Hematopoietic multipotent progenitor cell treated with erythropoietin and hydrocortisone succinate and interleukin-3 and kit ligand, for 8 days (in vitro differentiated cells): ENCODE results near the gene ZFHX3.

Experiments used
- DNase-seq: peaks from one replicate; pipeline ENCODE4 v3.0.0-alpha.2; 2015

The ZFHX3 gene

DNA sequence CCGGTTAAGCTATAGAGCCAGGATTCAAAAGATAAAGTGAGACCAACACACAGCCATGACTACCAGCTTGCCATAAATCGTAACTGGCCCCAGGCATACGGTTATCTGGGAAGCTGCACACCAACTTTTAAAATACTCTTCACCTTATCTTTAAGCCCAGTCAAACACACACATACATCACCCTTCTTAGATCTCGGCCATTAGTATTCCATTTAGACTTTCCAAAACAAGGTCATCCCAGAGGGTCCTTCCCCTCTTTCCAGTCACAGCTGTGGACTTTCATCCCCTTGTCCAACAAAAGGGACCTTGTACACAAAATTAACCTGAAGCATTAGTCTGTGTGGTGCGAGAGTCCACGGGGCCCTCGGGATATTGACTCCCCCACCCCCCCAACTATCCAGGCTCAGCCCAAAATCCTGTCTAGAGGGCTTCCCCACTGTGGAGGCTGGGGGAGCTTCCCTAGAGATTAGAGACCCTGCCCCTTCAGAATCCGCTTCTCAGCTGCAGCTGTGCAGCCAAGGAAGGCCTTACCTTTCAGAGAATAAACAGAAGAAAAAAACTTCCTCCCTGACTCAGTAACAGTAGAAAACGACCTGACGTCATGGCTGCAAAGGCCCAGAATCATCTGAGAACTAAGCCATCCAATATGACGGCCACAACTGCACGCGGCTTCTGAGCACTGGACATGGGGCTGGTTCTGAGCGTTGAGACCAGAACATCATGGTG is 9.9 kb downstream of the ZFHX3 start:
- peak; percentile 89 for DNase-seq

DNA sequence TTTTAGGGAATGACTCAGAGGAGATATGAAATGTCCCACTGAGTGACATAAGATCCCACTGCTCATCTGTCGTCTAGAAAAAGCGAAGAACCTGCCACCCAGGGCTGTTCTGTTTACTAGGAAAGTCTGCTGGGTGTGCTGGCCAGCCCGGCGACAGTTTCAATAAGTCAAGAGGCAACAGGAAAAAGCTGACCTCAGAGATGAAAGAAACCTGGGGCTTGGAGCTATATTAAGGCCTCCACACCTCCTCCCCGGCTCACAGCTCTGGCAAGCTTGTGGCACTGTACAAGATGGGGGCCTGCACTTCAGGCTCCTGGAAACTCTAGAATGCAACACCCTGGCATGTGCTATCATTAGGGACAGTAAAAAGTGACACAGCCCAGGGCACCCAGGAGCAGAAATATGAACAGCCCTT is 10.6 kb downstream of the ZFHX3 start:
- no peak for DNase-seq

DNA sequence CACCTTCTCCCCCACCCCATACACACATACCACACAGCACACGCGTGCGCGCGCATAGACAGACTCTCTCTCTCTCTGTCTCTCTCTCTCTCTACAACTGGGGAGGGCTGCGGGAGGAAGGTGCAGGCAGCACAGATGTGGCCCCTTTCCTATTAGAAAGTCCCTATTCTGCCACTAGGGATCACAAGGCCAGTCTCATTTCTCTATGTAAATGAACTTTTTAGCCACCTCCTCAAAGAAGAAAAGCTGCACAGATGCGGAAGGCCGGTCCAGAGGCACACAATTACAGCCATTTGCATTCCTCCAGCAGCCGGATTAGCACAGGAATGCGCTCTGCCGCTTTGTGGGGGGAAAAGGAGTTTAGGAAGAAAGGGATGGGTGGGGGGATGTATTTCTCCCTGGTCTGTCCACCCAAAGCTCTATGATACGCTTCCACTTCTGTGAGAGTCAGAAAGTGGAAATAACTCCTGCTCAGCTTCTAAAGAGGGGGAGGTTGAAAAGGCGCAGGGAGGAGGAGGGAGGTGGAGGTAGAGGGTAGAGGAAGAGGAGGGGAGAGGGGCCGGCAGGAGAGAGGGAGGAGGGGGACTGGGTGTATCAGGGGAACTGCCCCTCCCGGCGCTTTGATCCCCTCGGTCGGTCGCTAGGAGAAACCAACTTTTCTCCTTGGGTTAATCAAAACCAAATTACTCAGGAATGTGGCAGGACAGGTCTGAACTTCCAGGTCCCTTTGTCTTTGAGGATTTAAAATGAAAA is 11.7 kb downstream of the ZFHX3 start:
- DNase-seq: no peak

DNA sequence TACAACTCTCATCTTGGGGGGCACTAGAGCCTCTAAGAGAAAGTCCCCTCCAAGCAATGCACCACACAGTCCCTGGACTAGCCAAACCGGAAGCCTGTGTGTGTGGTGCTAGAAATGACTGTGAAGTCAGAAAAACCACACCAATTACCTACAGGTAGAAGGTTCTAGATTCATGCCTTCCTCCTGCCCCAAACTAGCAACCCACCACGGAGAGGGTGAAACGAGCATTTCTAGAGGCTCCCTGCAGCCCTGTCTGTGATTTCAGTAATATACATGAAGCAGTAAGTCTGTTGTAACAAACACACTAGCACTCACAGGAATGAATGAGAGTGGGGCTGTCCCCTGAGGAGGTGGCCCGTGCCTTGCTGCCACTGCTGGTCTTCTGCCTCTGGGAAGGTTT is 13.6 kb downstream of the ZFHX3 start:
- no peak for DNase-seq

DNA sequence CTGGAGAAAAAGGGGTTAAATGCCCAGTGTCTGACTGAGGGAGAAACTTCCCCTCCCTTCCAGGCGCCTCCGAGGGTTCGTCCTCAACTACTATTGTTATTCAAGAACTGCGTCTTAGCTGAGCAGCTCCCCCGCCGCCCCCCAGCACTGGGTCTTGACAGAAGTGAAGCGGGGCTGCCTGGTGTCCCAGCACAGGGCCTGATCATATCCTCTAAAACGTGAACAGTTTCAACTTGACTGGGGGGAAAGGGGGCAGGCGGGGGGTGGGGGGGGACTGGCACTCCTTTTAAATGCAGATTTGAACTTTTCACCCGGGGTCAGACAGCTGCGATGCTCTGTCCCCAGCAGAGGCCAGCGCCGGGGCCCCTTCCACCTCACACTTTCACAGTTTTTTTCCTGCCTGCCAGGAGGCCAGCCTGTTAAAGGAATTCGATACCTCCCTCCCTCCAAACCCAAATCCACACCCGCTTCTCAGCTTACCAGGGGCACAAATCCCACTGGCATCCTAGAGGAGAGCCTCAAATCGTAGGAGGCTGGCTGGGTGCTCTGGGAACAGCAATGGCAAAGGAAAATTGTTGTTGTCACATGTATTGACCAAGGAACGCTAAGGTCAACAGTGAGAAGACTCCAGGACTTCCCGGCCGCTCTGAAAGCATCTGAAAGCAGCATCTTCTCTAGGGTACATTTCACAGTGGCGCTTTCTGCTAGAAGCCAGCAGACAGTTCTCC is 14.5 kb downstream of the ZFHX3 start:
- no peak for DNase-seq

DNA sequence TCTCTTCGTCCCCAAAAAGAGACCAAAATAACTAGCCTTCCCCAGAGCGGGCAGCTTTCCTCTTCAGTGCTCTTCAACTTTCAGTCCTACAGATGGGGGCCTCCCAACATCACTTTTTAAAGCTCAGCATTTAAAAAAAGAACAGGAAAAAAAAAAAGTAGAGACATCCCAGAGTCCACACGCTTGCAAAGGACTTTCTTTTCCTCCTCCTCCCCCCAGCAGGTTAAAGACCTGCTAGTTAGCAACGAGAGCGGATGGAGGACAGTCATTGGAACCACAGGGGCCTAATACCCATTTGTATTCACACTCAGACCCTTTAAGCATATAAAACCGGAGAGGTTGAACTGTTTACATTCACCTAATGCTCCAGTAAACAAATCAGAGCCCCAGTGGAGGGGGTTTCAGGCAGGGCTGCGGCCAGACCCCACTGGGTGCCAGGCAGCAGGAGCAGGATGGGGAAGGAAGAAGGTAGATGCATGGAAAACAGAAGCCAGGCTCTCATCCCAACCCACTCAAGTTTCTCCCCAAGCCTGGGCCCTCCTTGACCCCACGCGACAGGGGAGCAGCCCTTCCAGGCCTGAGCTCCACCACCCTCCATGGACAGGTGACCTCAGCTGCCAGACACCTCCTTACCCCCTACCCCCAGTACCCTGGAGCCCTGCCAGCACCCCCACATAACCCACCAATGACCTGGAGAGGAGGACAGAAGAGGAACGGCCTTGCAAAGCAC is 15.2 kb downstream of the ZFHX3 start:
- no peak for DNase-seq

DNA sequence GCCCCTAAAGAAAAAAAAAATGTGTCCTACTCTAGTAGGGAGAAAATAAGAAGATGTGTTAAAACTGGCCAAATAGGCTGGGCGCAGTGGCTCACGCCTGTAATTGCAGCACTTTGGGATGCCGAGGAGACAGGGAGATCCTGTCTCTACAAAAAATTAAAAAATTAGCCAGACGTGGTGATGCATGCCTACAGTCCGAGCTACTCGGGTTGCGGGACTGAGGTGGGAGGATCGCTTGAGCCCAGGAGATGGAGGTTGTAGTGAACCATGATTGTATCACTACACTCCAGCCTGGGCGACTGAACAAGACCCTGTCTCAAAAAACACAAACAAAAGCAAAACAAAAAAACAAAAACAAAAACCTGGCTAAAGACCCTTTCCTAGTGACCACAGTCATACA is 15.9 kb downstream of the ZFHX3 start:
- no peak for DNase-seq

DNA sequence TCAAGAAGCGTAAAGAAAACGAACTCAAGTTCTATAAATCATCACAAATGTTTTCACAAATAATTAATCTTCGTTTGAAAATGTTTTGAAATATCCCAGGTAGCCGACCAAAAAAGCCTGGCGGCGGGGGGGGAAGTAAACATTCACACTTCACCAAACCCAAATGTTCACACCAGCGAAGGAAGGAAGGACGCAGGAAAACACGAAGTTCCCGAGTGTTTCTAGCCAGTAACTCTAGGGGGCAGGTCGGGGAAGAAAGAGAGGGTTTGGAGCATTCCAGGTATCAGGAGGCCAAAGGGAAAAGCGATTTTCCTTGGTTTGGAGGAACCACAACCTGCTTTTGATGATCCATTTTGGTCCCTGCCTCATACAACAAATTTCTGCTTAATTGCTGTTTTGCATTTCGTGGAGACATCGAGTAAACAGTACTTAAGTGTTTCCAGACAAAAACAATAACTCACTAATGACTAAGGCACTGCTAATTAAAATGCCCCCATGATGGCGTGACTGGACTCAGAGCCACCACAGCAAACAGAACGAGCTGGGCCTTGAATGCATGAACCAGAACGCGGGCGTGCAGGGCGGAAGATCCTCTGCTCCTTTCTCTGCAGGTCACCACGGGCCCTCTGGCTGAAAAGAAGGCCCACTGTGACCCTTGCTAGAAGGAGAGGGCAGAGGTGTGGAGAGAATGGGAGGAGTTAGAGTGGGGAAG is 16.6 kb downstream of the ZFHX3 start:
- DNase-seq: no peak

DNA sequence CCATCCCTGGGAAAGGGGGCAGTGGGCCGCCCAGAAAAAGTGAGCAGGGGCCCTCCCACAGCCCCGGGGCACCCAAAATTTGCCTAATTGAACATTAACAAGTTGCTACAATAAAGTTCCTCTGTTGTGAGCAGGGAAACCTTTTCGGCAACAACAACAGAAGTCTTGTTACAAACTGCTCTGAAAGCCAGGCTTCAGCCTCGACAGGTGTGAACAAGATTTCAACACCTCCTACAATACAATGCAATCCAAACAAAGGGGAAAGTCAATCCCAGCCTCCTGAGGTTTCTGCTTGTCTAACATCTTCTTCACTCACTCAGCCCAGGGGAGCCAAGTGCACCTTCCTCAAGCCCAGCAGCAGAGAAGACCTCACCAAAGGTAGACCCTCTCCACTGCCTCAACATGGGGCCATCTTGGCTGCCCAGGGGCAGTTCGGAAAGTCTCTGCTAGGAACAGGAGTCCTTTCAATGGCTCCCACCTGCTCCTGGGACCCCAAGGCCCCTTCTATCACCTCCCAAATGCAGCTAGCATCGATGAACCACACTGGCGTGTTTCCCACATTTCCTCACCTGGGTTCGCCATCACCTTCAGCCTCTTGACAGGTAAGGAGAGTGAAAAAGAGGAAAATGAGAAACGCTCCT is 19.1 kb downstream of the ZFHX3 start:
- no peak for DNase-seq

DNA sequence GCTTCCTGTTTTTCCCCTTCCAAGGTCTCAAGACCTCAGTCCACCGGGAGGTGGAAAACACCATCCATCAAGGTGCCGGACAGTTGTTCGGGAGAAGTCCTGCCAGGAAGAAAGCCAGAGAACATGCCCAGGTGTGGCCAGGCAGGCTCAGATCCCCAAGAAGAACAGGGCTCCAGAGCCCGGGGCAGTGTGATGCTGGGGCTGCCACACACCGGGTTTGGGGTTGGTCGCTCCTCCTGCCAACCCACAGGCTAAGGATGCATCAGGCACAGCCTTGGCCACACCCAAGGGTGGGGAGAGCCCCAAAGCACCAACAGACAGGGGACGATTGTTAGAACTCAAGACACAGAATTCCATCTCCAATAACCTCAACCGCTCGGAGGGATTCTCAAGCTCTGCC is 19.7 kb downstream of the ZFHX3 start:
- DNase-seq: no peak

DNA sequence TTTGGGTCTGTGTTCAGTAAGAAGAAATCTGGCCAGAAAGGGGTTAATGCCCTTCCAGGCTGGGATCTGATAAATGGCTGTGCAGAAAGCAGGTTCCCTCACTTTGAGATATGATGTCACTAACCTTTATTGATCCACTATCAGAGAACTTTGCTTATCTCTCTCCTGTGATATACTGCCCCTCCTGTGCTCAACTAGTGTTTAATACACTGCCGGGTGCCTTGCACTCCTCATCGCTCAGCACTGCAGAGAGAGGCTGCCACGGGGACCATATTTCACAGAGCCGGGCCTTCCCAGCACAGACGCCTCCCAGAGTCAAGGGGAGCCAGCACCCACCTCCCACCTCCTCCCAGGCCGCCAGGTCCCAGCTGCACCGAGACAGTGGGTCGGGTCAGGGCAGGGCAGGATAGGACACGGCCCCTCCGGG is 20.2 kb downstream of the ZFHX3 start:
- DNase-seq: no peak

DNA sequence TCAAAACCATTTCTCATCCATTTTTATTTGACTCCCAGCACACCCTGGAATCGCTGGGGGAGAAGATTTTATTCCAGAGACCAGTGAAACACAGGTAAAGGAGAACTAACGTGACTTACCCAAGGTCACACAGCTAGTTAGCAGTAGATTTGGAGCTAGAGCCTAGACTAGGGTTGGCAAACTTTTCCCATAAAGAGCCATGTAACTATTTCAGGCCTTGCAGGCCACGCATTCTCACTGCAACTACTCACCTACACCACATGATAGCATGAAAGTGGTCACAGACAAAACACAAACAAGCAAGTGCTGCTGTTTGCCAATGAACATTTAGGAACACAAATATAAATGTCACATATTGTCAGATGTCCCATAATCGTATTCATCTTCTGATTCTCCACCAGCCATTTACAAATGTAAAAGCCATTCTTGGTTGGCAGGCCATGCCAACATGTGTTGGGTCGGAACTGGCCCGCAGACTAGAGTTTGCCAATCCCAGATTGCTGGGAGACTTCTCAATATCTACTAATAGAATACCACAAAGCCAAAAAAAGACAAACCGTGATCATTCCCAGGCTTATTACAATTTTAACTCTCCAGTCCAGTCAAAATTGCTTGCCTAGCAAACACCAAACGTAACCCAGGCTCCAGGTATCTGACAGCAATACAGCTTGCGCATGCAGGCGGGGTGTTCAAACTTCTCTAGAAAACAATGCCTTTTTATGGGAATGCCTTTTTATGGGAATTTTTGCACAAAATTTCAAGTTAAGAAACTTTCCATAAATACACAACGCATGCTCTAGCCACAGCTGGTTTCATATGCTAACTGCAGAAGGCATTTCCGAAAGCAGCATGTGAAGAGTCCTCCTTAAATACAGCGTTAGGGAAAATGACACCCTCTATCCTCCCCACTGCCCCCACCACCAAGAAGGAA is 20.9 kb downstream of the ZFHX3 start:
- DNase-seq: no peak

DNA sequence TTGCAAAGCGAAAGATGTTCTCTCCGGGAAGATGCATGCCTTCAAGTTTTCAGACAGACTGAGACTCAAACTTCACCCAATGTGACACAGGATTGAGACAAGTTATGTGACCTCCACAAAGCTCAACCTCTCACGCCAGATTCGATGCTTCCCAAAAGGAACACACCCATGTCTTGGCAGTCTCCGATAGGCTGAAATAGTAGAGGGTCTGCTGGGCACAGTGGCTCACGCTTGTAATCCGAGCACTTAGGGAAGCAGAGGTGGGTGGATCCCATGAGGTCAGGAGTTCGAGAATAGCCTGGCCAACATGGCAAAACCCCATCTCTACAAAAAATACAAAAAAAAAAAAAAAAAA is 22.1 kb downstream of the ZFHX3 start:
- DNase-seq: no peak

DNA sequence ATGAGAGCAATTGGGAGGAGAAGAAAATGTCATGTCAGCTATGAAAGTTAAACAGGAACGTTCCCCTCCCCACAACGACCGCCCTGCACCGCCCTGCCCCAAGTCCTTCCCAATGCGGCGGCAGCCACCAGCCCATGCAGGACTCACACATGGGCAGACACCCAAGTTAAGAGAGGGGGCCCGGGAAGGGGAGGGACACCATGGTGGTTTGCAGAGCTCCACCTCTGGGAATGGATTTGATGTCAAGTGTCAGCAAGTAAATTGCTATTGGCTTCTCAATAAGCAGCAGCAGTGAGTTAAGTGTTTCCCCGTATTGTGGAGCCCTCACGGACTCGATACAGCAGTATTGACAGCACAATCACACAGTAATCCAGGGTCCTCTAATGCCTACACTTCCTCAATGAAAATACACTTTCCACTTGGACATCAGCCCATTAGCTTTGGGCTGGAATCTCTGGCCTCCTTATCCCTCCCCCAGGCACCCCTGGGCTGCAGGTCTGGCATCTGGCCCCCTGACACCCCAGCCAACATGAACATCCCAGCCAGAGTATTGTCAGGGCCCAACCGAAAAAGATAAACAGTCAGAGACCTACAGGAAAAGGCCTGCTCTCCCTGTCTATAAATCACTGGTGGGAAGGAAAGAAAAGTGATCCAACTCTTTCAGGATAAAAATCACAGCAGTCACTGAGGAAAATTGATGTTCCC is 22.6 kb downstream of the ZFHX3 start:
- no peak for DNase-seq

DNA sequence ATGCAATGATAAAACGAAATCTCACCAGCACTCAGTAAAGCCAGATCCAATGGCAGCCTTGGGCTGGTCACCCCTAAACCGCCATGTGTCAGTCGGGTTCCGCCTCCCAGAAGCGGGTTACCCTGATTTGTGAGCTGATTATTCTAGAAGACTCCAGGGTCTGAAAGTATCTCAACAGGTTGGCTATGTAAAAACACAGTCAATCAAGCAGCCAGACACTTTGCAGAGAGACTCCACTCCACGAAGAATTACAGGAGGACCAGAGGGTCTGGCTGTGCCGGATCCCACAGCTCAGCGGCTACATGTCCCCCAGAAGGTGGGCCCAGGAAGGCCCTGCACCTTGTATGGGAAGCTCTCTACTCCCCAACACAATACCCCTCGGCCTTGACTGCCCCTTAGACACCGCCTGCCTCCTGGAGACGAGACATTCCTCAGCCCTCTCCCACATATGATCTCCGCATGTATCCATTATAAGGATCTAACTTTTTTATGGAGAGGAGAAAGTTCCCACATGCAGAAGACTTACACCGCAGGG is 23.3 kb downstream of the ZFHX3 start:
- no peak for DNase-seq

DNA sequence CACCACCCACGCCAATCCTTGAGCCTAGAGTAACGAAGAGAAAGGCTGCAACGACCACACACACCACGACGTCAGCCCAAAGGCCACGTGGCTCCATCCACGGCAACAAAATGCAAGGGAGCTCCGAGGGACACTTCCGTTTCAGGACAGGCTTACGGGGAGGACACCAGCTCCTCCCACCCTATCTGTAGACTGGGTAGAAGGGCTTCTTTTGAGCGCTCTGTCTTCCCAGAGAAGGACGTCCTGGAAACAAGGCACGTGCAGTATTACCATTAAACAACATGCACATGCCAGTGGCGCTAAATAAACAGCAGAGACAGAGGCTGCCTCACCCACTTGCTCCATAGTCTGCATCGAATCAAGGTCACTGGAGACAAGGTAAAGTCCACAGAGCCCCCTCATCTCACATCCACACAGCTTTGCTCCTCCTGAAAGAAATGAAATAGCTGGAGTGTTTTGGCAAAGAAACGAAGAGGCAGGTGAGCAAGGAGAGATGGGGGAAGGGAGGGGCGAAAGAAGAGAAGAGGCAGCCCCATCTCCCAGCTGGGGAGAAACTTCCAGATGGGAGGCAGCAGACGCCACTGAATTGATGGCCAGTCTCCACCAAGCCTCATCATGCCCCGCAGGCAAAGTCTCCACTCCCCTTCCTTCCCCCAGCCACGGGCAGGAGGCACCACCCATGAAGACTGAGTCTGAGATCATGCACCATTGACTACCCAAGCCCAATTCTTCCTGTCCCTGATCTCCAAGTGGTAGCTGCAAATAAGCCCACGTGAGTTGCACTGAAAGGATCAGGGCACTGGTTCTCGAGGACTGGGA is 24.0 kb downstream of the ZFHX3 start:
- no peak for DNase-seq

DNA sequence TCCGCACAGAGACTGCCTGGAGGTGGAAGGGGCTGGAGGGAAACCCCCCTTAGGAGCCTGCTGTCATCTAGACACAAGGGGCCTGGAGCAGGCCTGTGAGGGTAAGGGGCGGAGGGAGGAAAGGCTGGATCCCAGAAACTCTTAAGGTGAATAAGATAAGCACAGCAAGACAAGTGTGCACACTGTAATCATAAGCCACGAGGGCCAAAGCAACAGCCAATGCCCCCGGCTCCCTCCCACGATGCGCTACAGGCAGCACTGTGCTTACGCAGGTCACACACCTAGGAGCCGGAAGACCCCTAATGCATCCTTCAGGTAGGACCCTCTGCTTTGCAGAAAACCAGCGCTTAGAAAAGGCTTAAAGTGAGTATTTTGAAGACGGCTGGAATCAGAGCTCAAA is 24.6 kb downstream of the ZFHX3 start:
- no peak for DNase-seq

DNA sequence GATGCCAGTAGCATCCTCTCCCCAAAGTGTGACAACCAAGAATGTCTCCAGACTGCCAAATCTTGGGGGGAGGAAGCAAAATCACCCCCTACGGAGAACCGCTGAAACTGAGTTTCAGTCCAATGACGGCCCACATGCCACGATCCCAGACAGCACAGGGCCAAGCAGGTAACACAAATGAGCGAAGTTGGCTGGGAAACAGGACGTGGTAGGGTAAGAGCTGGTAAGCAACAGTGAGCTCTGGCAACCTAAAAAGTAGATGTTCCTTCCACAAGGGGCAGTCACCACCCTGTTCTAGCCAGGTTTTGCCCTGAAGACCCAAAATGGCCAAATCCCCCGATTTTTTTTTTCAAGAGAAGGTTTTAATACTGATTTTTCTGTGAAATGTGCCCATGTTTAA is 25.4 kb downstream of the ZFHX3 start:
- DNase-seq: no peak

DNA sequence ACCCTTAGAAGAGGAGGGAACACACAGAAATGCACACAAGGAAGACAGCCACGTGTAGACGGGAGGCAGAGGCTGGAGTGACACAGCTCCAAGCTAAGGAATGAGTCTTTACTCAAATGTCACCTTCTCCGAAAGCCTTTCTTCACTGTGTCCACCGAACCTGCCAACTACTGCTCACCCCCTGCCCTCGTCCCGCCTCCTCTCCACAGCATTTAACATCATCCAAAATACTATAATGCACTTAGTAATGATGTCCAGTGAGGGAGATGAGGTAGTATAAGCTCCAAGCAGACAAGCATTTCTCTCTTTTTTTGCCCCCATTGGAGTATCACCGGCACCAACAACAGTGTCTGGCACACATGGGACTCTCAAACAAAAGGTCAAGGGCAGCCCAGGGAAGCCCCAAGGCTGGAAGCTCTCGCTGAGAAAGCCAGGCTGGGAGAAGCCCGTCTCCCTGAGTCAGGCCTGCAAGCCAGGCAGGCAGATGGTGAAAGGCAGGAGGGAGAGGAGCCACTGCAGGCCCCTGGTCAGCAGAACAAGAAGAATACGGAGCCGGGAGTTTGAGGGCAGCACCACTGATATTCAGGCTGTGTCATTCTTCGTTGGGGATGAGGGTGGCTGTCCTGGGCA is 25.9 kb downstream of the ZFHX3 start:
- no peak for DNase-seq
